Measurements from ENCODE around the gene ABCA9. TPM values are rescaled to one million over a fixed set of nuclear protein-coding genes. Genes with fewer than 3 reads are reported as not detected.

ABCA9 gene
- total RNA-seq, 1 donor from 2014 or later, result 0.13 TPM

DNA sequence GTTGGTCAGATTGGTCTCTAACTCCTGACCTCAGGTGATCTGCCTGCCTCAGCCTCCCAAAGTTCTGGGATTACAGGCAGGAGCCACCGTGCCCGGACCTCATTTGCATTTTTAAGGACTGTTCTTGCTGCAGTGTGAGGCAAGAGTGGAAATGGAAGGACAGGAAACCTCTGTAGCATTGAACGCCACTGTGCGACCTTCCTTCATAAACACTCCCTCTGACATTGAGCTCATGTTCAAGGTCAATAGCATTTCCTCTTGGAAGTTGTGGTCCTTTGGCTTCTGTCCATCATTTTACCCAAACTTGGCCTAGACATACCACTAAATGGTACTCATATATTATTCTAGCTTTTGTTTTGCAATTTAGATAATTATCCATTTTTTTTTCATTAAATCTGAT lies 72.8 kb downstream of the ABCA9 start:
- no peaks in the 10 kb centered on the region for H3K27me3 Mint-ChIP-seq (ENCODE audit: insufficient read depth, low read depth)
- no peak overlapping the region for H3K4me2 ChIP-seq
- H3K4me3 ChIP-seq, result no peak overlapping the region

DNA sequence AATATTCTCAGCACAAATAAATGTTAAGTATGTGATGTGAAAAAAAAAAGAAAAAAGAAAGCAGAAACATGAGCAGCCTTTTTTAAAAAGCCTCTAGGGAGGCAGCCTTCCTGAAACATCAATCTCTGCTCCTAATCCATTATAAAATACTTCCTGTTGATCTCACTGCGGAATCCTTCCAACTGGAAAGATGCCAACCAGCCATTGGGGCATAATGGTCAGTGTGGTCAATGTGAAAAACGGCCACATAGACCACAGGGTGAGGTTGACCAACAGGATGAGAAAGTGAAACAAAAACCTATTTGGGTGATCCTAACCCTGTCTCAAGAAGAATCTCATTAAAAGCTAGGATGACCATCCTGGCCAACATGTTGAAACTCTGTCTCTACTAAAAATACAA lies 79.4 kb downstream of the ABCA9 start:
- no peak overlapping the region for H3K4me2 ChIP-seq
- Mint-ChIP-seq H3K4me1 (no peaks in the 10 kb centered on the region), H3K27me3 (ENCODE audit: insufficient read depth, low read depth) (no peaks in the 10 kb centered on the region), H3K4me3 (no peak overlapping the region), H3K9me3 (no peaks in the 10 kb centered on the region), H3K27ac (no peak overlapping the region), H3K36me3 (peaks cover 8% of the 10 kb centered on the region)
- no peaks in the 10 kb centered on the region for H3K9me3 ChIP-seq (ENCODE audit: low read depth)
- H3K79me2 ChIP-seq (ENCODE audit: low read depth), result no peaks in the 10 kb centered on the region
- no peaks in the 10 kb centered on the region for H4K20me1 ChIP-seq (ENCODE audit: low read depth)
- TF ChIP-seq EZH2phosphoT487 (IDR thresholded peaks at IDR 0.05), result no peak
- TF ChIP-seq CTCF (IDR thresholded peaks at IDR 0.05), result no peak
- TF ChIP-seq EZH2 (IDR thresholded peaks at IDR 0.05), result no peak
- no peaks in the 10 kb centered on the region for H3F3A ChIP-seq (ENCODE audit: low read depth)
- H3K27me3 ChIP-seq, result no peaks in the 10 kb centered on the region
- no peak overlapping the region for H3K9ac ChIP-seq
- H3K36me3 ChIP-seq, result no peaks in the 10 kb centered on the region
- no peak overlapping the region for H2AFZ ChIP-seq (replicated peaks)
- no peaks in the 10 kb centered on the region for H3K4me1 ChIP-seq
- no peak for DNase-seq (ENCODE audit: low spot score)
- H3K27ac ChIP-seq, result no peak overlapping the region
- no peak overlapping the region for H3K4me3 ChIP-seq

More for the DNA sequence above, 72.8 kb downstream of the ABCA9 start:
- Mint-ChIP-seq H3K9me3 (no peaks in the 10 kb centered on the region), H3K36me3 (no peaks in the 10 kb centered on the region), H3K4me3 (no peak overlapping the region), H3K4me1 (no peaks in the 10 kb centered on the region), H3K27ac (no peak overlapping the region)
- no peak overlapping the region for H2AFZ ChIP-seq (replicated peaks)
- H3K4me1 ChIP-seq, result no peaks in the 10 kb centered on the region
- no peaks in the 10 kb centered on the region for H3K36me3 ChIP-seq
- no peak for TF ChIP-seq EZH2 (IDR thresholded peaks at IDR 0.05)
- TF ChIP-seq CTCF (IDR thresholded peaks at IDR 0.05), result no peak
- no peak for TF ChIP-seq EZH2phosphoT487 (IDR thresholded peaks at IDR 0.05)
- no peak overlapping the region for H3K27ac ChIP-seq
- DNase-seq (ENCODE audit: low spot score), result no peak
- no peaks in the 10 kb centered on the region for H3F3A ChIP-seq (ENCODE audit: low read depth)
- H3K9ac ChIP-seq, result no peak overlapping the region
- H3K79me2 ChIP-seq (ENCODE audit: low read depth), result no peaks in the 10 kb centered on the region
- H3K27me3 ChIP-seq, result no peaks in the 10 kb centered on the region
- H4K20me1 ChIP-seq (ENCODE audit: low read depth), result no peaks in the 10 kb centered on the region
- no peaks in the 10 kb centered on the region for H3K9me3 ChIP-seq (ENCODE audit: low read depth)

DNA sequence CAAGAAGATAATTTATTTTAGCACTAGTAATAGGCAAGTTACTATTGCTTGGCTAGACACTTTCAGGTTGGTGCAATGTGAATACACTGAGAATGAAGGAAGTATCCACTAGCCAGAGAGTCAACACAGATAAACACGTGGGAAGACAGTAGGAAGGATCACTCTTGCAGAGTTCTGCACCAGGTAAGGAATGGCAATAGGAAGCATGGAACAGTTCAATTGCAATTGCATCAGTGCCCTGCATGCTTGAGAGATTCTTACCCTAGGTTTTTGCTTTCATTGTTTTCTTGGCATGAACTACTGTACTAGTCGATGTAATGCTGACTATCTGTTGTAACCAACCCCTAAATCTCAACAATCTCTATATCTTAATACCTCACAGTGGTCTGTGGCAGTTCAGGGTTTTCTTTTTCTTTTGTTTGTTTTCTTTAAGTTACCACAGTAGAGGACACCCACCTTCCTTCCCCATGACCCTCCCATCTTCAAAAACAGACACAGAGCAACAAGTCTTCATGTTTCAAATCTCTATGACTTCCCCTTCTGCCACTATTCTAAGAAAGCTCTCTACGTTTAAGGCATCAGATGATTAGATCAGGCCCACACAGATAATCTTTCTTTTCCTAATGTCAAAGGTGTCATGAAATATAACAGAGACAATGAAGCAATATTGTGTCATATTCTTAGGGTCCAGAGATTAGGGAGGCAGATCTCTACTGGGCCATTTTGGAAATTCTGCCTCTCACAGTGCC lies 87.5 kb downstream of the ABCA9 start:
- H3K9me3 ChIP-seq (ENCODE audit: low read depth), result no peaks in the 10 kb centered on the region
- DNase-seq (ENCODE audit: low spot score), result no peak
- H3K4me3 Mint-ChIP-seq, result no peak overlapping the region
- no peak overlapping the region for H3K4me2 ChIP-seq
- peaks cover 8% of the 10 kb centered on the region for H3K36me3 Mint-ChIP-seq
- H3K27ac Mint-ChIP-seq, result no peak overlapping the region
- no peaks in the 10 kb centered on the region for H3K9me3 Mint-ChIP-seq
- H3K4me1 Mint-ChIP-seq, result no peaks in the 10 kb centered on the region
- no peak overlapping the region for H3K9ac ChIP-seq
- H2AFZ ChIP-seq (replicated peaks), result no peak overlapping the region
- no peaks in the 10 kb centered on the region for H4K20me1 ChIP-seq (ENCODE audit: low read depth)
- no peaks in the 10 kb centered on the region for H3F3A ChIP-seq (ENCODE audit: low read depth)
- H3K36me3 ChIP-seq, result no peaks in the 10 kb centered on the region
- no peaks in the 10 kb centered on the region for H3K27me3 ChIP-seq
- no peak overlapping the region for H3K4me3 ChIP-seq
- TF ChIP-seq EZH2 (IDR thresholded peaks at IDR 0.05), result no peak
- no peak for TF ChIP-seq EZH2phosphoT487 (IDR thresholded peaks at IDR 0.05)
- TF ChIP-seq CTCF (IDR thresholded peaks at IDR 0.05), result no peak
- H3K27ac ChIP-seq, result no peak overlapping the region
- no peaks in the 10 kb centered on the region for H3K27me3 Mint-ChIP-seq (ENCODE audit: insufficient read depth, low read depth)
- H3K79me2 ChIP-seq (ENCODE audit: low read depth), result no peaks in the 10 kb centered on the region
- no peaks in the 10 kb centered on the region for H3K4me1 ChIP-seq
